ENCODE measurements around the gene MAMDC4. TPM values are rescaled to one million over a fixed set of nuclear protein-coding genes. Genes with fewer than 3 reads are reported as not detected.

The MAMDC4 gene
- total RNA-seq, 1 experiment from 2014 or later: 17.3 TPM

DNA sequence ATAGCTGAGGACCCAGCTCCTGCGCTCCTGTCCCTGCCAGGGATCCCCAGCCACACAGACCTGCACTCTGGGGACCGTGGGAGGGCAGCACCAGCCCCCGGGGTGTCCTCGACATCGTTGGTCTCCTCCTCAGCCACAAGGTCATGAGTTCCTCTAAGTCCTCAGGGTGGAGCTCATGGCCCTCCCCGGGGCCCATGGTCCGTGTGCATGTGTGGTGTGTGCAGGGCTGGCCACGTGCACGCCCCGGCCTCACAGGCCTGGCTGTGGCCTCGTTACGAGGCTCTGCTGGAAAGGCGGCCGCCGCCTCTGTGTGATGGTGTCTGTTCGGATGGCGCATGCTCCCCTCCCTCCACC lies 26.0 kb upstream of the MAMDC4 start:
- no peak overlapping the region for H3K4me3 ChIP-seq (replicated peaks in 1 of 2; ENCODE audit: low read depth in 1 of 2, low read length in 2 of 2)
- H3K4me1 ChIP-seq (ENCODE audit: control insufficient read depth in 1 of 2, insufficient read depth in 2 of 2, low read length in 2 of 2): no peaks in the 10 kb centered on the region
- ChIA-PET POLR2A (no interaction called here), RAD21 (ENCODE audit: low non-redundant PET in 1 of 2, low total read pairs in 2 of 2, uncharacterized antibody in 2 of 2, unreplicated experiment in 2 of 2) (no interaction called here), CTCF (no interaction called here)
- H3K9ac ChIP-seq (ENCODE audit: low read length): no peak overlapping the region
- H3K9me2 ChIP-seq (ENCODE audit: insufficient read depth): no peaks in the 10 kb centered on the region
- H3K27ac ChIP-seq (ENCODE audit: low read depth, low read length): no peak overlapping the region
- intact Hi-C loops (cut with micrococcal nuclease): no loop called here
- TF ChIP-seq CEBPB (IDR thresholded peaks at IDR 0.05; ENCODE audit: low read depth) (no peak), ZBTB33 (IDR thresholded peaks at IDR 0.05; ENCODE audit: extremely low read depth, insufficient replicate concordance, low read length) (no peak), ELF1 (IDR thresholded peaks at IDR 0.05; ENCODE audit: borderline replicate concordance, low read depth) (no peak), FOSL1 (IDR thresholded peaks at IDR 0.05; ENCODE audit: low read depth) (no peak), CBX3 (IDR thresholded peaks at IDR 0.05; ENCODE audit: low read depth) (no peak), REST (IDR thresholded peaks at IDR 0.05; ENCODE audit: low read depth) (no peak)
- TF ChIP-seq, protein P1, sequence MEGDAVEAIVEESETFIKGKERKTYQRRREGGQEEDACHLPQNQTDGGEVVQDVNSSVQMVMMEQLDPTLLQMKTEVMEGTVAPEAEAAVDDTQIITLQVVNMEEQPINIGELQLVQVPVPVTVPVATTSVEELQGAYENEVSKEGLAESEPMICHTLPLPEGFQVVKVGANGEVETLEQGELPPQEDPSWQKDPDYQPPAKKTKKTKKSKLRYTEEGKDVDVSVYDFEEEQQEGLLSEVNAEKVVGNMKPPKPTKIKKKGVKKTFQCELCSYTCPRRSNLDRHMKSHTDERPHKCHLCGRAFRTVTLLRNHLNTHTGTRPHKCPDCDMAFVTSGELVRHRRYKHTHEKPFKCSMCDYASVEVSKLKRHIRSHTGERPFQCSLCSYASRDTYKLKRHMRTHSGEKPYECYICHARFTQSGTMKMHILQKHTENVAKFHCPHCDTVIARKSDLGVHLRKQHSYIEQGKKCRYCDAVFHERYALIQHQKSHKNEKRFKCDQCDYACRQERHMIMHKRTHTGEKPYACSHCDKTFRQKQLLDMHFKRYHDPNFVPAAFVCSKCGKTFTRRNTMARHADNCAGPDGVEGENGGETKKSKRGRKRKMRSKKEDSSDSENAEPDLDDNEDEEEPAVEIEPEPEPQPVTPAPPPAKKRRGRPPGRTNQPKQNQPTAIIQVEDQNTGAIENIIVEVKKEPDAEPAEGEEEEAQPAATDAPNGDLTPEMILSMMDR (IDR thresholded peaks at IDR 0.05 in 2 of 3, conservative IDR thresholded peaks at IDR 0.05 in 1 of 3; ENCODE audit: borderline replicate concordance in 1 of 3, insufficient read depth in 1 of 3, low read depth in 2 of 3, low read length in 2 of 3): no peak
- no peaks in the 10 kb centered on the region for H3K27me3 ChIP-seq (ENCODE audit: insufficient read depth, low read length)
- no peaks in the 10 kb centered on the region for H4K20me1 ChIP-seq (ENCODE audit: insufficient read depth)
- peaks cover 8 to 9% of the 10 kb centered on the region in 2 experiments for H3K36me3 ChIP-seq (ENCODE audit: control insufficient read depth in 1 of 2, insufficient read depth in 2 of 2, low read length in 2 of 2)
- no peaks in the 10 kb centered on the region; the same call in 1 of the 2 replicates for H3K79me2 ChIP-seq (ENCODE audit: insufficient read depth, low read length)
- BruUV-seq (replicated peaks): no TSS peak
- H2AFZ ChIP-seq (ENCODE audit: low read depth, low read length, poor library complexity, severe bottlenecking): no peak overlapping the region
- no peak overlapping the region for H3K4me2 ChIP-seq (ENCODE audit: low read length)
- ATAC-seq: no peak
- no peaks in the 10 kb centered on the region for H3K9me3 ChIP-seq (ENCODE audit: control insufficient read depth in 1 of 2, insufficient read depth in 1 of 2, low read depth in 1 of 2, low read length in 2 of 2)
- no peak for DNase-seq (ENCODE audit: low read depth, low spot score)
